Measurements from ENCODE around the gene UPB1. TPM values are rescaled to one million over a fixed set of nuclear protein-coding genes. Genes with fewer than 3 reads are reported as not detected.

UPB1 gene
- total RNA-seq, 1 experiment from 2014 or later: not detected

GRCh38 chr22:24497841-24498258, 2.7 kb downstream of the UPB1 start:
- no peaks in the 10 kb centered on the region for H3K27me3 ChIP-seq
- DNase-seq: no peak
- H3K36me3 ChIP-seq: no peaks in the 10 kb centered on the region
- no peak overlapping the region for H3K4me3 ChIP-seq
- H3K9me3 ChIP-seq: no peaks in the 10 kb centered on the region

- no peak for DNase-seq
- no peaks in the 10 kb centered on the region for H3K36me3 ChIP-seq
- no peaks in the 10 kb centered on the region for H3K27me3 ChIP-seq
- H3K4me3 ChIP-seq: no peak overlapping the region
- H3K9me3 ChIP-seq: no peaks in the 10 kb centered on the region
These were observed 3.7 kb downstream of the UPB1 start for GRCh38 chr22:24498824-24499223.

GRCh38 chr22:24499706-24500276, 4.7 kb downstream of the UPB1 start:
- H3K9me3 ChIP-seq: no peaks in the 10 kb centered on the region
- no peak for DNase-seq
- no peaks in the 10 kb centered on the region for H3K36me3 ChIP-seq
- H3K27me3 ChIP-seq: no peaks in the 10 kb centered on the region
- no peak overlapping the region for H3K4me3 ChIP-seq

- H3K4me3 ChIP-seq: no peak overlapping the region
- DNase-seq: no peak
- no peaks in the 10 kb centered on the region for H3K36me3 ChIP-seq
- no peaks in the 10 kb centered on the region for H3K9me3 ChIP-seq
- H3K27me3 ChIP-seq: no peaks in the 10 kb centered on the region
These were observed 5.2 kb downstream of the UPB1 start for GRCh38 chr22:24500277-24500820.

GRCh38 chr22:24501301-24502005, 6.3 kb downstream of the UPB1 start:
- no peak for DNase-seq

GRCh38 chr22:24502034-24502433, 6.9 kb downstream of the UPB1 start:
- no peak overlapping the region for H3K4me3 ChIP-seq
- H3K36me3 ChIP-seq: no peaks in the 10 kb centered on the region
- DNase-seq: no peak
- H3K9me3 ChIP-seq: no peaks in the 10 kb centered on the region
- no peaks in the 10 kb centered on the region for H3K27me3 ChIP-seq

More at GRCh38 chr22:24501301-24502005, 6.3 kb downstream of the UPB1 start:
- Histone ChIP-seq H3K4me3 (no peak overlapping the region), H3K36me3 (no peaks in the 10 kb centered on the region), H3K9me3 (no peaks in the 10 kb centered on the region), H3K27me3 (no peaks in the 10 kb centered on the region)

GRCh38 chr22:24502541-24502940, 7.4 kb downstream of the UPB1 start:
- Histone ChIP-seq H3K36me3 (no peaks in the 10 kb centered on the region), H3K27me3 (no peaks in the 10 kb centered on the region), H3K4me3 (no peak overlapping the region), H3K9me3 (no peaks in the 10 kb centered on the region)
- DNase-seq: no peak

- Histone ChIP-seq H3K27me3 (no peaks in the 10 kb centered on the region), H3K9me3 (no peaks in the 10 kb centered on the region), H3K4me3 (no peak overlapping the region), H3K36me3 (no peaks in the 10 kb centered on the region)
- peak; percentile 38 for DNase-seq
These were observed 8.2 kb downstream of the UPB1 start for GRCh38 chr22:24503137-24503842.

- DNase-seq: no peak
- no peaks in the 10 kb centered on the region for H3K9me3 ChIP-seq
These were observed 8.8 kb downstream of the UPB1 start for GRCh38 chr22:24503843-24504338.

GRCh38 chr22:24504540-24504939, 9.4 kb downstream of the UPB1 start:
- H3K36me3 ChIP-seq: no peaks in the 10 kb centered on the region
- H3K9me3 ChIP-seq: no peaks in the 10 kb centered on the region
- no peaks in the 10 kb centered on the region for H3K27me3 ChIP-seq
- DNase-seq: no peak
- H3K4me3 ChIP-seq: no peak overlapping the region

More at GRCh38 chr22:24503843-24504338, 8.8 kb downstream of the UPB1 start:
- Histone ChIP-seq H3K4me3 (no peak overlapping the region), H3K36me3 (no peaks in the 10 kb centered on the region), H3K27me3 (no peaks in the 10 kb centered on the region)

GRCh38 chr22:24504956-24505736, 10.0 kb downstream of the UPB1 start:
- H3K27me3 ChIP-seq: no peaks in the 10 kb centered on the region
- no peaks in the 10 kb centered on the region for H3K36me3 ChIP-seq
- no peaks in the 10 kb centered on the region for H3K9me3 ChIP-seq
- no peak overlapping the region for H3K4me3 ChIP-seq
- DNase-seq: no peak

- Histone ChIP-seq H3K27me3 (no peaks in the 10 kb centered on the region), H3K4me3 (no peak overlapping the region), H3K9me3 (no peaks in the 10 kb centered on the region), H3K36me3 (no peaks in the 10 kb centered on the region)
- no peak for DNase-seq
These were observed 11.8 kb downstream of the UPB1 start for GRCh38 chr22:24506802-24507438.

- DNase-seq: no peak
- H3K36me3 ChIP-seq: no peaks in the 10 kb centered on the region
- H3K9me3 ChIP-seq: no peaks in the 10 kb centered on the region
- H3K4me3 ChIP-seq: no peak overlapping the region
- H3K27me3 ChIP-seq: no peaks in the 10 kb centered on the region
These were observed 12.6 kb downstream of the UPB1 start for GRCh38 chr22:24507716-24508115.

GRCh38 chr22:24510637-24511625, 15.8 kb downstream of the UPB1 start:
- Histone ChIP-seq H3K36me3 (no peaks in the 10 kb centered on the region), H3K27me3 (no peaks in the 10 kb centered on the region), H3K9me3 (no peaks in the 10 kb centered on the region), H3K4me3 (no peak overlapping the region)
- no peak for DNase-seq

GRCh38 chr22:24512043-24512442, 16.9 kb downstream of the UPB1 start:
- H3K36me3 ChIP-seq: no peaks in the 10 kb centered on the region
- no peak for DNase-seq
- H3K27me3 ChIP-seq: no peaks in the 10 kb centered on the region
- no peaks in the 10 kb centered on the region for H3K9me3 ChIP-seq
- H3K4me3 ChIP-seq: no peak overlapping the region
